22Rv1 (cell line): ENCODE results near the gene THOC5.

Source experiments
- CTCF ChIP-seq: fragments of 450-650 bp; IDR thresholded peaks from 2 replicates; pipeline ENCODE4 v1.5.1; 2017; ENCODE audit warnings: mild to moderate bottlenecking
- ZFX ChIP-seq: fragments of 450-650 bp; IDR thresholded peaks from 2 replicates; pipeline ENCODE4 v1.6.1; 2017; ENCODE audit warnings: antibody characterized with exemption, borderline replicate concordance

DNA sequence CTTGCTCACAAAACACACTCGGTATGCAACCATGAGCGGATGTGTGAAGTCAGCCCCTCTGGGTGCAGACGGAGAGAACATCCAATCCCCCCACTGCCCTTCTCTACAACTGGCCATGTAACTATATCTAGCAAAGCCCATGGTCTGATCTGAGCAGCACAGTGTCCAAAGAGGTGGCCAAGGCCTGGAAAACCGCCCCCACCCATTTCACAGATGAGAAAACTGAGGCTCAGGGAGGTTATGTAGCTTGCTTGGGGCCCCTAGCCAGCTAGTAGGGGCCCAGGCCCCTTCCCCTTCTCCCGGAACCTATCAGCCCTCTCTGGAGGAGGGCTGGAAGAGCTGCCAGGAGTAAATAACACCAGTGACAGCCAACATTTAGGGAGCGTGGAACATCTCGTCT lies 89.0 kb downstream of the THOC5 start:
- TF ChIP-seq CTCF, result no peak
- no peak for TF ChIP-seq ZFX
